ENCODE data around the gene CRACR2B. TPM values are rescaled to one million over a fixed set of nuclear protein-coding genes. Genes with fewer than 3 reads are reported as not detected.

CRACR2B gene
- total and polyA plus RNA-seq, 2 of the 13 experiments (the other 11 are each of a cell fraction or from before 2014, with no cell fraction given) = 14.9 to 21.0 TPM

- TF ChIP-seq BRD4 (CRISPR knock-in tag; IDR thresholded peaks at IDR 0.05) = no peak
- TF ChIP-seq PBX2 (CRISPR knock-in tag; IDR thresholded peaks at IDR 0.05) = peak; percentile 84
- no peak for TF ChIP-seq ZNF879 (CRISPR knock-in tag; IDR thresholded peaks at IDR 0.05)
- TF ChIP-seq, protein P1, sequence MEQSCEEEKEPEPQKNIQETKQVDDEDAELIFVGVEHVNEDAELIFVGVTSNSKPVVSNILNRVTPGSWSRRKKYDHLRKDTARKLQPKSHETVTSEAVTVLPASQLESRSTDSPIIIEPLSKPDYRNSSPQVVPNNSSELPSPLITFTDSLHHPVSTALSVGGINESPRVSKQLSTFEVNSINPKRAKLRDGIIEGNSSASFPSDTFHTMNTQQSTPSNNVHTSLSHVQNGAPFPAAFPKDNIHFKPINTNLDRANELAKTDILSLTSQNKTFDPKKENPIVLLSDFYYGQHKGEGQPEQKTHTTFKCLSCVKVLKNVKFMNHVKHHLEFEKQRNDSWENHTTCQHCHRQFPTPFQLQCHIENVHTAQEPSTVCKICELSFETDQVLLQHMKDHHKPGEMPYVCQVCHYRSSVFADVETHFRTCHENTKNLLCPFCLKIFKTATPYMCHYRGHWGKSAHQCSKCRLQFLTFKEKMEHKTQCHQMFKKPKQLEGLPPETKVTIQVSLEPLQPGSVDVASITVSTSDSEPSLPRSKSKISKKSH (CRISPR knock-in tag; IDR thresholded peaks at IDR 0.05; ENCODE audit: borderline replicate concordance) = no peak
- TF ChIP-seq MYC (CRISPR knock-in tag; IDR thresholded peaks at IDR 0.05; ENCODE audit: borderline replicate concordance) = peak; percentile 72
- no peak for TF ChIP-seq ZNF776 (CRISPR knock-in tag; IDR thresholded peaks at IDR 0.05)
- no peak for TF ChIP-seq MTA3 (CRISPR knock-in tag; IDR thresholded peaks at IDR 0.05)
- no peak for TF ChIP-seq U2AF2 (IDR thresholded peaks at IDR 0.05; ENCODE audit: low read depth, low read length)
- TF ChIP-seq BHLHE40 (IDR thresholded peaks at IDR 0.05; ENCODE audit: low read length) = peak; percentile 92
- TF ChIP-seq, protein P2, sequence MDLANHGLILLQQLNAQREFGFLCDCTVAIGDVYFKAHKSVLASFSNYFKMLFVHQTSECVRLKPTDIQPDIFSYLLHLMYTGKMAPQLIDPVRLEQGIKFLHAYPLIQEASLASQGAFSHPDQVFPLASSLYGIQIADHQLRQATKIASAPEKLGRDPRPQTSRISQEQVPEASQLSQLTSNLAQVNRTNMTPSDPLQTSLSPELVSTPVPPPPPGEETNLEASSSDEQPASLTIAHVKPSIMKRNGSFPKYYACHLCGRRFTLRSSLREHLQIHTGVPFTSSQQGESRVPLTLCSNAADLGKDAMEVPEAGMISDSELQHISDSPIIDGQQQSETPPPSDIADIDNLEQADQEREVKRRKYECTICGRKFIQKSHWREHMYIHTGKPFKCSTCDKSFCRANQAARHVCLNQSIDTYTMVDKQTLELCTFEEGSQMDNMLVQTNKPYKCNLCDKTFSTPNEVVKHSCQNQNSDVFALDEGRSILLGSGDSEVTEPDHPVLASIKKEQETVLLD (CRISPR knock-in tag; IDR thresholded peaks at IDR 0.05; ENCODE audit: low read depth) = no peak
- no peak for TF ChIP-seq KIAA2018 (CRISPR knock-in tag; IDR thresholded peaks at IDR 0.05; ENCODE audit: borderline replicate concordance)
- no peak for TF ChIP-seq HNRNPUL1 (IDR thresholded peaks at IDR 0.05; ENCODE audit: low read depth, low read length)
- TF ChIP-seq GTF2F1 (IDR thresholded peaks at IDR 0.05; ENCODE audit: low read length) = no peak
- peak; percentile 82 for TF ChIP-seq PHF8 (CRISPR knock-in tag; IDR thresholded peaks at IDR 0.05)
- no peak for TF ChIP-seq MATR3 (CRISPR knock-in tag; IDR thresholded peaks at IDR 0.05)
- TF ChIP-seq, protein P3, sequence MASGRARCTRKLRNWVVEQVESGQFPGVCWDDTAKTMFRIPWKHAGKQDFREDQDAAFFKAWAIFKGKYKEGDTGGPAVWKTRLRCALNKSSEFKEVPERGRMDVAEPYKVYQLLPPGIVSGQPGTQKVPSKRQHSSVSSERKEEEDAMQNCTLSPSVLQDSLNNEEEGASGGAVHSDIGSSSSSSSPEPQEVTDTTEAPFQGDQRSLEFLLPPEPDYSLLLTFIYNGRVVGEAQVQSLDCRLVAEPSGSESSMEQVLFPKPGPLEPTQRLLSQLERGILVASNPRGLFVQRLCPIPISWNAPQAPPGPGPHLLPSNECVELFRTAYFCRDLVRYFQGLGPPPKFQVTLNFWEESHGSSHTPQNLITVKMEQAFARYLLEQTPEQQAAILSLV (CRISPR knock-in tag; IDR thresholded peaks at IDR 0.05; ENCODE audit: borderline replicate concordance) = peak; percentile 86; the same call in 1 of the 2 replicates
- TF ChIP-seq SIN3B (IDR thresholded peaks at IDR 0.05; ENCODE audit: low read length) = no peak
Measured at GRCh38 chr11:842370-843002, 14.8 kb downstream of the CRACR2B start, which contains the start of the genes POLR2L and TSPAN4 (continued).

Data from HepG2 (cell line).